Natural killer cell treated with Interleukin-12 subunit alpha and Interleukin-12 subunit beta and Interleukin-15 and Interleukin-18, amount 100 ng/mL, for 72 hours (primary cell): ENCODE data around the gene A4GNT. TPM values are rescaled to one million over a fixed set of nuclear protein-coding genes. Genes with fewer than 3 reads are reported as not detected.
A peak's percentile ranks its signal among the peaks of the same experiment; 100 is the strongest.

Experiments used
- ATAC-seq, 2 donors: fragments of 150-1000 bp; cut with Tn5 transposase in 1 of 2; sonication (Bioruptor Pico), chemical (Tn5 transposase) in 1 of 2; 2 replicates each; pipeline ENCODE4 v1.10.0; 2021
- DNase-seq: peaks from one replicate; pipeline ENCODE4 v3.0.0; 2022; ENCODE audit warnings: low spot score
- H3K27ac Mint-ChIP-seq, 2 donors: 1 replicate in 1 of 2; 2 replicates in 1 of 2; pipeline ENCODE4 v1.8.0; 2022; ENCODE audit warnings: mixed read lengths in 2 of 2, mild to moderate bottlenecking in 1 of 2, moderate library complexity in 1 of 2
- H3K27me3 Mint-ChIP-seq, 2 donors: 1 replicate in 1 of 2; 2 replicates in 1 of 2; pipeline ENCODE4 v1.8.0; 2022; ENCODE audit warnings: mixed read lengths in 2 of 2
- H3K36me3 Mint-ChIP-seq: one replicate; pipeline ENCODE4 v1.8.0; 2022; ENCODE audit warnings: mixed read lengths
- H3K4me1 Mint-ChIP-seq, 2 donors: 1 replicate in 1 of 2; 2 replicates in 1 of 2; pipeline ENCODE4 v1.8.0; 2022; ENCODE audit warnings: low read depth in 2 of 2, mixed read lengths in 2 of 2, mild to moderate bottlenecking in 1 of 2
- H3K4me3 Mint-ChIP-seq: one replicate; pipeline ENCODE4 v1.8.0; 2022; ENCODE audit warnings: mixed read lengths
- H3K9me3 Mint-ChIP-seq: 2 replicates; pipeline ENCODE4 v1.8.0; 2022; ENCODE audit warnings: mixed read lengths
- total RNA-seq, 2 donors: library from RNA; stranded (reverse); gene quantifications; one replicate each; pipeline ENCODE4 v1.2.3, GENCODE V29; 2022

Gene A4GNT
- total RNA-seq, 2 donors from 2014 or later = not detected

DNA sequence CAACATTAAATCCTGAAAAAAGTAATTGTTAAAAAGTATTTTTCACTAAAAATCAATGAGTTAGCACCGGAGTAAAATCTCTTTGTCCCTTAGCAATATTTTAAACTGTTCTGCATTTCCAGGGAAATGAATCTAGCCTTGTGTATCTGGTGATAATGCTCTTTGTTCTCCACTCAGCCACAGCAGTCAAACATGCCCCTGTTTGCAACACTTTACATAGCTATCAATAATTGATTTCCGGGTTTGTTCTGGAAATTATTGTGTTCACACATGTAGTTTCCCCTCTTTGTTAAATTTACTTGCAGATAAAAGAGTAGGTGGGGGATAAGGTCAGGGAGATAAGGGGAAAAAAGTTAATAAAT lies 3.6 kb upstream of the A4GNT start:
- Mint-ChIP-seq H3K27ac (no peak overlapping the region), H3K27me3 (peaks cover 13 to 30% of the 10 kb centered on the region in 2 donors), H3K4me1 (no peaks in the 10 kb centered on the region), H3K9me3 (no peaks in the 10 kb centered on the region), H3K4me3 (no peak overlapping the region), H3K36me3 (no peaks in the 10 kb centered on the region)
- DNase-seq (no peak), ATAC-seq (no peak)

- no peaks in the 10 kb centered on the region for H3K36me3 Mint-ChIP-seq
- H3K27ac Mint-ChIP-seq = no peak overlapping the region
- no peak overlapping the region for H3K4me3 Mint-ChIP-seq
- H3K4me1 Mint-ChIP-seq = no peaks in the 10 kb centered on the region
- ATAC-seq (no peak), DNase-seq (no peak)
- H3K27me3 Mint-ChIP-seq = peaks cover 11 to 26% of the 10 kb centered on the region in 2 donors
- H3K9me3 Mint-ChIP-seq = no peaks in the 10 kb centered on the region
Observed at GRCh38 chr3:138135146-138135832, 3.1 kb upstream of the A4GNT start.

GRCh38 chr3:138127636-138128365 lies 4.4 kb downstream of the A4GNT start:
- peaks cover 3 to 12% of the 10 kb centered on the region in 2 donors for H3K27me3 Mint-ChIP-seq
- DNase-seq (no peak), ATAC-seq (no peak)
- H3K4me3 Mint-ChIP-seq = no peak overlapping the region
- H3K4me1 Mint-ChIP-seq = no peaks in the 10 kb centered on the region
- H3K36me3 Mint-ChIP-seq = no peaks in the 10 kb centered on the region
- no peaks in the 10 kb centered on the region for H3K9me3 Mint-ChIP-seq
- H3K27ac Mint-ChIP-seq = no peak overlapping the region

DNA sequence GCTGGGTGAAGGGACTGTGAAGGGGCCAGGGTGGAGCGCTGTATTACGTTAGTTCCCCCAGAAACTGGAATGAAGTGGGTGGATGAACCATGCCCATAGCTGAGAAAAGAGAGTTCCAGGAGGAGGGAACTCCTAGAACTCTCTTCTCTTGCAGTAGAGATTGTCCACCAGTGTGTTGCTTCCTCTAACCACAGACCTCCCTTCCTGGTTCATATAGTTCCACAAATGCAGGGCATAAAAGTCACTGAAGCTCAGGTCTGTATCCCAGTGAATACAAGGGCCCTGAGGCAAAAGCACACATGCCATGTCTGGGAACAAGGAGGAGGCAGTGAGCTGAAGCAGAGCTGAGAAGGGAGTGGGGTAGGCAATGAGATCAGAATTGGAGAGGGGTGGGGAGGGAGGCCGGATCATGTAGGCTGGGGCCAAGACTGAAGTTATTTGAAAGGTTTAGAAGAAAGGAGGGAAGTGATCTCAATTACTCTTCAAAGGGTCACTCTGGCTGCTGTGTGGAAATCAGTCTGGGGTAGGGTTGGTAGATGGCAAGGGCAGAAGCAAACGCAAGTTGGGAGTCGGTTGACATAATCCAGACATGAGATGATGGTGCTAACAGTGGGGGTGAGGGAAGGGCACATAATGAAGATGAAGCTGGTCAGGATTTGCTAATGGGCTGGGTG lies 6.5 kb downstream of the A4GNT start:
- ATAC-seq (peak in 1 of 2 donors; percentile 47), DNase-seq (no peak)
- Mint-ChIP-seq H3K4me1 (no peaks in the 10 kb centered on the region), H3K4me3 (no peak overlapping the region), H3K36me3 (no peaks in the 10 kb centered on the region), H3K9me3 (no peaks in the 10 kb centered on the region), H3K27me3 (peaks cover 3 to 4% of the 10 kb centered on the region in 2 donors), H3K27ac (no peak overlapping the region)

- Mint-ChIP-seq H3K9me3 (no peaks in the 10 kb centered on the region), H3K27me3 (peaks cover 3 to 4% of the 10 kb centered on the region in 2 donors), H3K4me1 (no peaks in the 10 kb centered on the region), H3K36me3 (no peaks in the 10 kb centered on the region), H3K4me3 (no peak overlapping the region), H3K27ac (no peak overlapping the region)
- ATAC-seq (no peak), DNase-seq (no peak)
Observed at GRCh38 chr3:138124706-138125355, 7.4 kb downstream of the A4GNT start.

DNA sequence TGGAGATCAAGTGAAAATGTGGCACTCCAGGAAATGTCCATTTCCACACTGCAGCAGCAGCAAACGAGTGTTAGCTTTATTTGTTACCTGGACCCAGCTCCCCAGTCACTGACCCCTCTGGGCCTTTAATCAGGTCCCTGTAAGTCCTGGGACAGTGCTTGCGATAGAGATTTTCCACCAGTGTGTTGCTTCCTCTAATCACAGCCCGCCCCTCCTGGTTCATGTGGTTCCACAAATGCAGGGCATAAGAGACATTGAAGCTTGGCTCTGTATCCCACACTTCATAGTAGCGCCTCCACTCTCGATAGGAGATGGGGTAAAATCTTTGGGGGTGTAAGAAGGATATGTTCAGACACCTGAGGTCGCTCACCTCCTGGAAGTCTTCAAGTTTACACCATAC lies 8.0 kb downstream of the A4GNT start:
- no peak overlapping the region for H3K27ac Mint-ChIP-seq
- no peaks in the 10 kb centered on the region for H3K4me1 Mint-ChIP-seq
- H3K4me3 Mint-ChIP-seq = no peak overlapping the region
- DNase-seq (no peak), ATAC-seq (no peak)
- H3K9me3 Mint-ChIP-seq = no peaks in the 10 kb centered on the region
- H3K36me3 Mint-ChIP-seq = no peaks in the 10 kb centered on the region
- H3K27me3 Mint-ChIP-seq = peaks cover 3 to 4% of the 10 kb centered on the region in 2 donors

- DNase-seq = no peak
- Mint-ChIP-seq H3K9me3 (no peaks in the 10 kb centered on the region), H3K27ac (no peak overlapping the region), H3K4me1 (peaks cover 0 to 3% of the 10 kb centered on the region in 2 donors), H3K4me3 (no peak overlapping the region), H3K27me3 (peaks cover 18 to 27% of the 10 kb centered on the region in 2 donors), H3K36me3 (no peaks in the 10 kb centered on the region)
- no peak for ATAC-seq
Observed at GRCh38 chr3:138119423-138119766, 12.8 kb downstream of the A4GNT start.

GRCh38 chr3:138118612-138119422 lies 13.4 kb downstream of the A4GNT start:
- no peaks in the 10 kb centered on the region for H3K9me3 Mint-ChIP-seq

GRCh38 chr3:138114988-138115971 lies 16.9 kb downstream of the A4GNT start, which contains the start of gene DZIP1L:
Gene DZIP1L, minus strand, starts transcription at chr3:138115608. Its CDS starts 11,637 bp downstream, at chr3:138103971.
- Mint-ChIP-seq H3K9me3 (no peaks in the 10 kb centered on the region), H3K4me3 (peak within 1 kb of the TSS; percentile 67), H3K36me3 (no peaks in the 10 kb centered on the region), H3K27me3 (peaks cover 28 to 41% of the 10 kb centered on the region in 2 donors), H3K27ac (no peak within 1 kb of the TSS), H3K4me1 (peaks cover 0 to 3% of the 10 kb centered on the region in 2 donors)
- DNase-seq = no peak
- peak; percentile 85 to 90 for ATAC-seq

More at GRCh38 chr3:138118612-138119422, 13.4 kb downstream of the A4GNT start:
- H3K36me3 Mint-ChIP-seq = no peaks in the 10 kb centered on the region
- no peak overlapping the region for H3K27ac Mint-ChIP-seq
- H3K27me3 Mint-ChIP-seq = peaks cover 18 to 27% of the 10 kb centered on the region in 2 donors
- H3K4me3 Mint-ChIP-seq = no peak overlapping the region
- ATAC-seq (peak; percentile 64 to 65), DNase-seq (no peak)
- peaks cover 0 to 3% of the 10 kb centered on the region in 2 donors for H3K4me1 Mint-ChIP-seq

- Mint-ChIP-seq H3K27me3 (peaks cover 28 to 41% of the 10 kb centered on the region in 2 donors), H3K27ac (no peak overlapping the region), H3K36me3 (no peaks in the 10 kb centered on the region), H3K4me3 (peak overlapping the region; percentile 67), H3K4me1 (peaks cover 0 to 3% of the 10 kb centered on the region in 2 donors), H3K9me3 (no peaks in the 10 kb centered on the region)
- ATAC-seq (no peak), DNase-seq (no peak)
Observed at GRCh38 chr3:138114431-138114918, 17.7 kb downstream of the A4GNT start.

DNA sequence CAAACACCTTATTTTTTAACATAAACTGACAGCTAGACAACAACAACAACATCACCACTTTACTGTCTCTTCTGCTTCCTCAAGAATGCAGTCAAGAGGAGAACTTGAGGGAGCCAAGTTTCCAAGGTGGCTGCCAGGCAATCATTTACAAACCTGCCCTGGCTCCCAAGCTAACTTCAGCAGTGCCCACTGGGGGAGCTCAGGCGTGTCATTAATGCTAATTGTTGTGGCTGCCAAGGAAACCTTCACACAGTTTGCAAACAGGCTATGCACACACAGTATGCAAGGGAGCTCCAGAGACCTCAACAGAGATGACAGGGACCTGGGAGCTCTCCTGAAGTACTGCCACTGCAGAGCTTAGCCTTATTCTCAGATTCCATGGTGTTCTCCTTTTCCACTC lies 18.9 kb downstream of the A4GNT start:
- no peak for ATAC-seq

GRCh38 chr3:138112362-138112761 lies 19.8 kb downstream of the A4GNT start:
- H3K27ac Mint-ChIP-seq = no peak overlapping the region
- ATAC-seq (no peak), DNase-seq (no peak)
- peaks cover 25 to 43% of the 10 kb centered on the region in 2 donors for H3K27me3 Mint-ChIP-seq
- no peaks in the 10 kb centered on the region for H3K36me3 Mint-ChIP-seq
- no peak overlapping the region for H3K4me3 Mint-ChIP-seq
- H3K9me3 Mint-ChIP-seq = no peaks in the 10 kb centered on the region
- peaks cover 0 to 3% of the 10 kb centered on the region in 2 donors for H3K4me1 Mint-ChIP-seq

More for the DNA sequence above, 18.9 kb downstream of the A4GNT start:
- Mint-ChIP-seq H3K27ac (no peak overlapping the region), H3K9me3 (no peaks in the 10 kb centered on the region), H3K4me3 (no peak overlapping the region), H3K27me3 (peaks cover 28 to 46% of the 10 kb centered on the region in 2 donors), H3K36me3 (no peaks in the 10 kb centered on the region), H3K4me1 (peaks cover 0 to 3% of the 10 kb centered on the region in 2 donors)
- no peak for DNase-seq
